Hematopoietic multipotent progenitor cell treated with erythropoietin and hydrocortisone succinate and interleukin-3 and kit ligand, for 6 days (in vitro differentiated cells): ENCODE measurements around the gene SPTA1.

Source experiments
- DNase-seq: peaks from one replicate; pipeline ENCODE4 v3.0.0-alpha.2; 2015

SPTA1 gene

DNA sequence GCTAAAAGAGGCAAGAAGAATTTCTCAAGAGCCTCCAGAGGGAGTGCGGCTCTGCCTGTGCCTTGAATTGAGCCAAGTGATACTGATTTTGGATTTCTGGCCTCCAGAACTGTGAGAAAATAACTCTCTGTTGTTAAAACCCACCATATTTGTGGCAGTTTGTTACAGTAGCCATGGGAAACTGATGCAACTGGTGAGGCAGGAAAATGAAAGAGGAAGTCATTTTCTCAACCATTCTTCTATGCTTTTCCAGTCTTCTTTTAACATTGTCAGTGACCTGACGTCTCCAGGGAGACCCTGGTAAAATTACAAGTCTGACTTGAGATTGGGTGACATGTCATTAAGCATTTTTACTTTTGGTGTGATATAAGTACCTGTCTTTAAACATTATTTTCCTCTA, 121.9 kb downstream of the SPTA1 start:
- DNase-seq: peak; percentile 34

DNA sequence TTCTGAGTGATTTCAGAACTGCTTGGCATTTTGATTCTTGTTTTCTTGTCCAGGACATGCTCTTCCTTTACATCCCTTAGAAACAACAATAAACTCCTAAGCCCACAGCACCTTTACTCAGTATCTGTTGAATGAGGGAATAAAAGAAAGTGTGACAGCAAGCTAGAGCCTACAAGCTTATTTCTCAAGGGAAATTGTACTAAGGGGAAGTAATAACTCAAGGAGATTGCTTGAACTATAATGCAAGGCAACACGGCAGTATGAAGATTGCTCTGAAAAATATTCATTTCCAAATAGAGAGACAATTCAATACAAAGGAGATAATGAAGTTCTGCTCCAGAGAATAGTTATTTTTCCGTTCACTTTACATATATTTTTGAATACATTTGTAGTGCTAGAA, 122.7 kb downstream of the SPTA1 start:
- DNase-seq: no peak
